Measurements from ENCODE around the gene FBXL17.

FBXL17 gene

GRCh38 chr5:107937651-107938355, 444.1 kb downstream of the FBXL17 start:
- Histone ChIP-seq H3K9me3 (ENCODE audit: control insufficient read depth, low read depth, low read length) (no peaks in the 10 kb centered on the region), H3K4me1 (ENCODE audit: control insufficient read depth, low read depth, low read length) (peaks cover 38% of the 10 kb centered on the region), H3K9ac (ENCODE audit: low read length) (peak overlapping the region; percentile 3), H3K4me3 (ENCODE audit: low read length) (no peak overlapping the region), H3K27ac (ENCODE audit: low read length) (no peak overlapping the region), H3K27me3 (ENCODE audit: control insufficient read depth, insufficient read depth, low read length) (no peaks in the 10 kb centered on the region), H3K36me3 (ENCODE audit: control insufficient read depth, low read depth, low read length) (no peaks in the 10 kb centered on the region)

GRCh38 chr5:107937204-107937603, 444.7 kb downstream of the FBXL17 start:
- Histone ChIP-seq H3K9ac (ENCODE audit: low read length) (no peak overlapping the region), H3K4me1 (ENCODE audit: control insufficient read depth, low read depth, low read length) (peaks cover 40% of the 10 kb centered on the region), H3K27ac (ENCODE audit: low read length) (no peak overlapping the region), H3K27me3 (ENCODE audit: control insufficient read depth, insufficient read depth, low read length) (no peaks in the 10 kb centered on the region), H3K4me3 (ENCODE audit: low read length) (no peak overlapping the region), H3K9me3 (ENCODE audit: control insufficient read depth, low read depth, low read length) (no peaks in the 10 kb centered on the region), H3K36me3 (ENCODE audit: control insufficient read depth, low read depth, low read length) (no peaks in the 10 kb centered on the region)

- H3K4me1 ChIP-seq (ENCODE audit: control insufficient read depth, low read depth, low read length) = peaks cover 40% of the 10 kb centered on the region
Observed at GRCh38 chr5:107936515-107936914, 445.4 kb downstream of the FBXL17 start.

GRCh38 chr5:107935645-107936044, 446.3 kb downstream of the FBXL17 start:
- H3K27me3 ChIP-seq (ENCODE audit: control insufficient read depth, insufficient read depth, low read length) = no peaks in the 10 kb centered on the region
- H3K4me3 ChIP-seq (ENCODE audit: low read length) = no peak overlapping the region
- no peak overlapping the region for H3K27ac ChIP-seq (ENCODE audit: low read length)
- no peaks in the 10 kb centered on the region for H3K9me3 ChIP-seq (ENCODE audit: control insufficient read depth, low read depth, low read length)
- no peak overlapping the region for H3K9ac ChIP-seq (ENCODE audit: low read length)
- no peaks in the 10 kb centered on the region for H3K36me3 ChIP-seq (ENCODE audit: control insufficient read depth, low read depth, low read length)
- peaks cover 40% of the 10 kb centered on the region for H3K4me1 ChIP-seq (ENCODE audit: control insufficient read depth, low read depth, low read length)

More at GRCh38 chr5:107936515-107936914, 445.4 kb downstream of the FBXL17 start:
- Histone ChIP-seq H3K27me3 (ENCODE audit: control insufficient read depth, insufficient read depth, low read length) (no peaks in the 10 kb centered on the region), H3K9ac (ENCODE audit: low read length) (no peak overlapping the region), H3K9me3 (ENCODE audit: control insufficient read depth, low read depth, low read length) (no peaks in the 10 kb centered on the region), H3K27ac (ENCODE audit: low read length) (no peak overlapping the region), H3K4me3 (ENCODE audit: low read length) (no peak overlapping the region), H3K36me3 (ENCODE audit: control insufficient read depth, low read depth, low read length) (no peaks in the 10 kb centered on the region)

GRCh38 chr5:107933326-107933725, 448.6 kb downstream of the FBXL17 start:
- no peak overlapping the region for H3K9ac ChIP-seq (ENCODE audit: low read length)
- H3K27ac ChIP-seq (ENCODE audit: low read length) = no peak overlapping the region
- no peak overlapping the region for H3K4me3 ChIP-seq (ENCODE audit: low read length)
- peaks cover 40% of the 10 kb centered on the region for H3K4me1 ChIP-seq (ENCODE audit: control insufficient read depth, low read depth, low read length)
- no peaks in the 10 kb centered on the region for H3K9me3 ChIP-seq (ENCODE audit: control insufficient read depth, low read depth, low read length)
- H3K36me3 ChIP-seq (ENCODE audit: control insufficient read depth, low read depth, low read length) = no peaks in the 10 kb centered on the region
- H3K27me3 ChIP-seq (ENCODE audit: control insufficient read depth, insufficient read depth, low read length) = no peaks in the 10 kb centered on the region

GRCh38 chr5:107930891-107931290, 451.0 kb downstream of the FBXL17 start:
- Histone ChIP-seq H3K27me3 (ENCODE audit: control insufficient read depth, insufficient read depth, low read length) (no peaks in the 10 kb centered on the region), H3K36me3 (ENCODE audit: control insufficient read depth, low read depth, low read length) (no peaks in the 10 kb centered on the region), H3K4me3 (ENCODE audit: low read length) (no peak overlapping the region), H3K9ac (ENCODE audit: low read length) (no peak overlapping the region), H3K27ac (ENCODE audit: low read length) (no peak overlapping the region), H3K4me1 (ENCODE audit: control insufficient read depth, low read depth, low read length) (peaks cover 23% of the 10 kb centered on the region), H3K9me3 (ENCODE audit: control insufficient read depth, low read depth, low read length) (no peaks in the 10 kb centered on the region)

- Histone ChIP-seq H3K9me3 (ENCODE audit: control insufficient read depth, low read depth, low read length) (no peaks in the 10 kb centered on the region), H3K4me3 (ENCODE audit: low read length) (no peak overlapping the region), H3K9ac (ENCODE audit: low read length) (no peak overlapping the region), H3K27me3 (ENCODE audit: control insufficient read depth, insufficient read depth, low read length) (no peaks in the 10 kb centered on the region), H3K27ac (ENCODE audit: low read length) (no peak overlapping the region), H3K4me1 (ENCODE audit: control insufficient read depth, low read depth, low read length) (peaks cover 16% of the 10 kb centered on the region), H3K36me3 (ENCODE audit: control insufficient read depth, low read depth, low read length) (no peaks in the 10 kb centered on the region)
Observed at GRCh38 chr5:107930092-107930491, 451.8 kb downstream of the FBXL17 start.

GRCh38 chr5:107929080-107929479, 452.8 kb downstream of the FBXL17 start:
- peaks cover 15% of the 10 kb centered on the region for H3K4me1 ChIP-seq (ENCODE audit: control insufficient read depth, low read depth, low read length)
- no peaks in the 10 kb centered on the region for H3K9me3 ChIP-seq (ENCODE audit: control insufficient read depth, low read depth, low read length)
- H3K36me3 ChIP-seq (ENCODE audit: control insufficient read depth, low read depth, low read length) = no peaks in the 10 kb centered on the region
- no peak overlapping the region for H3K4me3 ChIP-seq (ENCODE audit: low read length)
- H3K9ac ChIP-seq (ENCODE audit: low read length) = no peak overlapping the region
- no peak overlapping the region for H3K27ac ChIP-seq (ENCODE audit: low read length)
- no peaks in the 10 kb centered on the region for H3K27me3 ChIP-seq (ENCODE audit: control insufficient read depth, insufficient read depth, low read length)

- Histone ChIP-seq H3K9ac (ENCODE audit: low read length) (no peak overlapping the region), H3K36me3 (ENCODE audit: control insufficient read depth, low read depth, low read length) (no peaks in the 10 kb centered on the region), H3K27ac (ENCODE audit: low read length) (no peak overlapping the region), H3K27me3 (ENCODE audit: control insufficient read depth, insufficient read depth, low read length) (no peaks in the 10 kb centered on the region), H3K9me3 (ENCODE audit: control insufficient read depth, low read depth, low read length) (no peaks in the 10 kb centered on the region), H3K4me1 (ENCODE audit: control insufficient read depth, low read depth, low read length) (no peaks in the 10 kb centered on the region), H3K4me3 (ENCODE audit: low read length) (no peak overlapping the region)
Observed at GRCh38 chr5:107926121-107926520, 455.8 kb downstream of the FBXL17 start.

- Histone ChIP-seq H3K9me3 (ENCODE audit: control insufficient read depth, low read depth, low read length) (no peaks in the 10 kb centered on the region), H3K4me1 (ENCODE audit: control insufficient read depth, low read depth, low read length) (no peaks in the 10 kb centered on the region), H3K9ac (ENCODE audit: low read length) (no peak overlapping the region), H3K36me3 (ENCODE audit: control insufficient read depth, low read depth, low read length) (no peaks in the 10 kb centered on the region), H3K27ac (ENCODE audit: low read length) (no peak overlapping the region), H3K4me3 (ENCODE audit: low read length) (no peak overlapping the region), H3K27me3 (ENCODE audit: control insufficient read depth, insufficient read depth, low read length) (no peaks in the 10 kb centered on the region)
Observed at GRCh38 chr5:107925200-107925599, 456.7 kb downstream of the FBXL17 start.

GRCh38 chr5:107919969-107920368, 461.9 kb downstream of the FBXL17 start:
- Histone ChIP-seq H3K27me3 (ENCODE audit: control insufficient read depth, insufficient read depth, low read length) (no peaks in the 10 kb centered on the region), H3K4me3 (ENCODE audit: low read length) (no peak overlapping the region), H3K27ac (ENCODE audit: low read length) (no peak overlapping the region), H3K36me3 (ENCODE audit: control insufficient read depth, low read depth, low read length) (no peaks in the 10 kb centered on the region), H3K9ac (ENCODE audit: low read length) (no peak overlapping the region), H3K9me3 (ENCODE audit: control insufficient read depth, low read depth, low read length) (no peaks in the 10 kb centered on the region), H3K4me1 (ENCODE audit: control insufficient read depth, low read depth, low read length) (no peaks in the 10 kb centered on the region)

- Histone ChIP-seq H3K36me3 (ENCODE audit: control insufficient read depth, low read depth, low read length) (no peaks in the 10 kb centered on the region), H3K4me1 (ENCODE audit: control insufficient read depth, low read depth, low read length) (no peaks in the 10 kb centered on the region), H3K27me3 (ENCODE audit: control insufficient read depth, insufficient read depth, low read length) (no peaks in the 10 kb centered on the region), H3K27ac (ENCODE audit: low read length) (no peak overlapping the region), H3K9ac (ENCODE audit: low read length) (no peak overlapping the region), H3K4me3 (ENCODE audit: low read length) (no peak overlapping the region), H3K9me3 (ENCODE audit: control insufficient read depth, low read depth, low read length) (no peaks in the 10 kb centered on the region)
Observed at GRCh38 chr5:107919361-107919760, 462.5 kb downstream of the FBXL17 start.
